ENCODE results near the gene CCRL2. TPM values are rescaled to one million over a fixed set of nuclear protein-coding genes. Genes with fewer than 3 reads are reported as not detected.

Gene CCRL2
- total and polyA plus RNA-seq, 8 donors, result 3.4 to 37.1 (median 4.6) TPM

DNA sequence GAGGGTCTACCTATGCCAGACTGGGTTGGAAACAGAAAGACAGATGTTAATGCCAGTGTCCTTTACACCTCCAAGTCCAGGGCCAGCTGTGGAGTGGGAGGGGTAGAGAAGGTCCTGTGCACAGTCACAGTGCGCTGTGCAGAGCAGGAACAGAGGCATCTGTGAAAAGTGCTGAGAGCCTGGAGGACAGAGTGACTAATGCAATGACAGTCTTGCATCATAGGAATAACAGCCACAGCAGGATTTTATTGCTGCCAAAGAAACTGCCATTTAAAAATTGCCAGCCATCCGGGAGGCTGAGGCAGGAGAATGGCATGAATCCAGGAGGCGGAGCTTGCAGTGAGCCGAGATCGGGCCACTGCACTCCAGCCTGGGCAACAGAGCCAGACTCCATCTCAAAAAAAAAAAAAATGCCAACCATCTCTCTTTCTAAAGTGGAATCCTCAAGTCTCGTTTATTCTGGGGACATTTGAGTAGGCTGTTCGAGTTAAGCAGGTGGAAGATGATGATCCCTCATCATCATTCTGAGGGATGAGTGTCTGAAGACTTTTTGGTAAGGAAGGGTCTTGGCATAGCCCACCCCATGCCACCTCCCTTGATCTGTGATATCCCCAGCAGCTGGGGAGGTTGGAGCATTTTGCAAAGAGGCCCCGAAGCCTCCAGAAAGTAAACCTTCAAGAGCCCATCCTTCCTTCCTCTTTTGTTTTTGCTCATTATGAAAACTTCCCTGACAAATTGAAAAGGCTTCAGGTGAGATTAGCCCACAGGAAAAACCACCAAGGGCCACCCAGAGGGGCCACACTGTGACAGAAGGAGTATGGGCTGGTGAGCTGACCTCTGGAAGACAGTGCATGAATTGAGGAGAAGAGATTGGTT is 45.4 kb upstream of the CCRL2 start:
- Histone ChIP-seq H3K27me3 (no peaks in the 10 kb centered on the region), H3K4me3 (no peak overlapping the region), H3K9me3 (no peaks in the 10 kb centered on the region), H3K4me1 (peaks cover 5 to 52% of the 10 kb centered on the region in 2 donors), H3K36me3 (no peaks in the 10 kb centered on the region), H3K27ac (peak overlapping the region in 1 of 2 donors; percentile 66)
- ATAC-seq (peak; percentile 78), DNase-seq (peak in 1 of 4 donors; percentile 53)
- intact Hi-C loops (cut with DNase I), result no loop called here
- TF ChIP-seq, protein P1, sequence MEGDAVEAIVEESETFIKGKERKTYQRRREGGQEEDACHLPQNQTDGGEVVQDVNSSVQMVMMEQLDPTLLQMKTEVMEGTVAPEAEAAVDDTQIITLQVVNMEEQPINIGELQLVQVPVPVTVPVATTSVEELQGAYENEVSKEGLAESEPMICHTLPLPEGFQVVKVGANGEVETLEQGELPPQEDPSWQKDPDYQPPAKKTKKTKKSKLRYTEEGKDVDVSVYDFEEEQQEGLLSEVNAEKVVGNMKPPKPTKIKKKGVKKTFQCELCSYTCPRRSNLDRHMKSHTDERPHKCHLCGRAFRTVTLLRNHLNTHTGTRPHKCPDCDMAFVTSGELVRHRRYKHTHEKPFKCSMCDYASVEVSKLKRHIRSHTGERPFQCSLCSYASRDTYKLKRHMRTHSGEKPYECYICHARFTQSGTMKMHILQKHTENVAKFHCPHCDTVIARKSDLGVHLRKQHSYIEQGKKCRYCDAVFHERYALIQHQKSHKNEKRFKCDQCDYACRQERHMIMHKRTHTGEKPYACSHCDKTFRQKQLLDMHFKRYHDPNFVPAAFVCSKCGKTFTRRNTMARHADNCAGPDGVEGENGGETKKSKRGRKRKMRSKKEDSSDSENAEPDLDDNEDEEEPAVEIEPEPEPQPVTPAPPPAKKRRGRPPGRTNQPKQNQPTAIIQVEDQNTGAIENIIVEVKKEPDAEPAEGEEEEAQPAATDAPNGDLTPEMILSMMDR (IDR thresholded peaks at IDR 0.05), result no peak

DNA sequence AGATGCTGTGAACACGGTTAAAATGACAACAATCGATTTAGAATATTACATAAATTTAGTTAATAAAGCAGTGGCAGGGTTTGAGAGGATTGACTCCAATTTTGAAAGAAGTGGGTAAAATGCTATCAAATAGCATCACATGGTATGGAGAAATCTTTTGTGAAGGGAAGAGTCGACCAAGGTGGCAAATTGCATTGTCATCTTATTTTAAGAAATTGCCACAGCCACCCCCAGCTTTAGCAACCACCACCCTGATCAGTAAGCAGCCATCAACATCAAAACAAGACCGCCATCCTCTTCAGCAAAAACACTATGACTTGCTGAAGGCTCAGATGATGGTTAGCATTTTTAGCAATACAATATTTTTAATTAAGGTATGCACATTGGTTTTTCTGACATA is 42.0 kb upstream of the CCRL2 start:
- H3K36me3 ChIP-seq, result no peaks in the 10 kb centered on the region
- ATAC-seq (no peak), DNase-seq (no peak)
- no peaks in the 10 kb centered on the region for H3K27me3 ChIP-seq
- intact Hi-C loops (cut with DNase I), result no loop called here
- peaks cover under 1 to 51% of the 10 kb centered on the region in 2 donors for H3K4me1 ChIP-seq
- H3K27ac ChIP-seq, result no peak overlapping the region
- H3K9me3 ChIP-seq, result no peaks in the 10 kb centered on the region
- no peak overlapping the region for H3K4me3 ChIP-seq
- TF ChIP-seq, protein P1 (IDR thresholded peaks at IDR 0.05), result no peak

DNA sequence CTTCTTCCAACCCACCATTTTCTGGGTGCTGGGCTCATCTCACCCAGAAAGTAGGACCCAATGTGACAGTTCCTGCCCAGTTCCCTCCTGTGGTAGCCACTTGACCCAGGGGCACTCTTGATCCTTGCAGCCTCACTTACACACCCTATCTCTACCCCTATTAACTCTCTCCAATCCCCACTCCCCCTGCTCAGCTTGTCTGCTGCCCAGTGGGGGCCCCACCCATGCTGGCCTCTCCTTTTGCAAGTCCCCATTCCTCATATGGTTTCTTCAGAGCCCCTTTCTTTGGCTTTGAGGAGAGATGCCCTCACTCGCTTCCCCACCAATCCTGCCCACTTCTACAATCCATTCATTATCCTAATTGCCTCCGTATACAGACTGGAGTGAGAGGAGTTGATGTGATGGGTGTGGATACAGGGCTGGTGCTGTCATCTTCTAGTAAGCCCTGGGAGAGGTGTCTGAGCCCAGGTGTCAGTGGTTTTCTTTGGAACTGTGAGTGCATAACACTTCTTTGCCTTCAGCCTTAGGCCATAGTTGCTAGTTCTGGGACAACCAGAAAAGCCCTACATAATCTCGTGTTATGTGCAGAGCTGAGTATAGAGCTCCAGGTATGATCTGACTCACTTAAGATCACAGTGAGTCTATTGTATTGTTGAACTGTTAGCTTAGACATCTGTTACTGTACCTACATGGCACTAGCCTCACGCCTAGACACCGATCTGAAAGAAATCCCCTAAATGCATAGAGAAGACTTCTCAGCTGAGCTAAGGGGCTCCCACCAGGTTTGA is 41.1 kb upstream of the CCRL2 start:
- ATAC-seq, result no peak
- DNase-seq, result no peak
- intact Hi-C loops (cut with DNase I), result no loop called here
- Histone ChIP-seq H3K27me3 (no peaks in the 10 kb centered on the region), H3K4me1 (peaks cover 0 to 50% of the 10 kb centered on the region in 2 donors), H3K4me3 (no peak overlapping the region), H3K36me3 (no peaks in the 10 kb centered on the region), H3K27ac (no peak overlapping the region), H3K9me3 (no peaks in the 10 kb centered on the region)
- TF ChIP-seq, protein P1 (IDR thresholded peaks at IDR 0.05), result no peak

DNA sequence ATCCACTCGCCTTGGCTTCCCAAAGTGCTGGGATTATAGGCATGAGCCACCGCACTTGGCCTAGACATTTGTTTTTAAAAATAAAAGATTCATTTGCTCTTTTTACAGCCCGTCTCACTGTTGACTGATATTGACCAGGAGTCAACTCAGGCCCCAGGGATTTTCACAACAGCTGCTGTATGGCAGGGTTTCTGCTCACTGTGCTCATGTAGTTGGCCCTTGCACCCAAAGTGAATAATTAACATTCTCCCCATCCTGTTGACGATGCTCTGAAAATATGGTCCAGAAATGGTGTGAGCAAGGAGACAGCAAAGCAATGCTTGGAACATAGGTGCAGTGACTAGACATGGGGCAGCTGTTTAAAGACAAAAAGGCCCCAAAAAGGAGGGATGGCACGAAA is 39.2 kb upstream of the CCRL2 start:
- no peak for ATAC-seq
- TF ChIP-seq, protein P1 (IDR thresholded peaks at IDR 0.05), result no peak
- H3K36me3 ChIP-seq, result no peaks in the 10 kb centered on the region
- no peaks in the 10 kb centered on the region for H3K9me3 ChIP-seq
- DNase-seq, result no peak
- H3K27ac ChIP-seq, result no peak overlapping the region
- intact Hi-C loops (cut with DNase I), result no loop called here
- no peaks in the 10 kb centered on the region for H3K27me3 ChIP-seq
- H3K4me3 ChIP-seq, result no peak overlapping the region
- peaks cover 0 to 46% of the 10 kb centered on the region in 2 donors for H3K4me1 ChIP-seq

DNA sequence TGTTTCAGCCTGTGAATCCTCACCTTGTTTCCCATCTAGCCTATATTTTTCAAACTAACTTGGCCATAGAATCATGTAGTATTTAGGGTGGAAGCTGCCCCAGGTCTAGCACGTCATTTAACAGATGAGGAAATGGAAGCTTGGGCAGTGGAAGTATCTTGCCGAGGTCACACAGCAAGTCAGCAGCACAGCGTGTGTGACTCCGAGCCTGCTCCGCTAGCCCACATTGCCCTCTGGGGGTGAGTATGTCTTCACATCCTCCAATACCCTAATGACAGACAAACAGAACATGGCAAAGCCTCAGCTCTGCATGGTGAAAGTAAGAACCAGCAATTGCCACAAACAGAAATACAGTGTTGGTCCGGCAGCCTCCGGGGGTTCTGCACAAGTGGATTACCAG is 38.5 kb upstream of the CCRL2 start:
- DNase-seq, result peak in 3 of 4 donors; percentile 27 to 87 (median 86)
- peaks cover 0 to 51% of the 10 kb centered on the region in 2 donors for H3K4me1 ChIP-seq
- TF ChIP-seq, protein P1 (IDR thresholded peaks at IDR 0.05), result peak; percentile 12 to 47
- no peaks in the 10 kb centered on the region for H3K27me3 ChIP-seq
- intact Hi-C loops (cut with DNase I), result no loop called here
- no peak overlapping the region for H3K27ac ChIP-seq
- H3K9me3 ChIP-seq, result no peaks in the 10 kb centered on the region
- H3K4me3 ChIP-seq, result no peak overlapping the region
- peak; percentile 88 for ATAC-seq
- no peaks in the 10 kb centered on the region for H3K36me3 ChIP-seq
